ENCODE results near the gene SYCE1.
"Not testable (repeated sequence)": the region's sequence is repeated elsewhere in the genome, so short reads cannot be mapped to it uniquely, and the experiment has no call there.

SYCE1 gene

GRCh38 chr10:133523631-133524203, 41.7 kb downstream of the SYCE1 start:
- TF ChIP-seq TAF1 (IDR thresholded peaks at IDR 0.05; ENCODE audit: borderline replicate concordance, low read depth, low read length) (no peak), POLR2A (IDR thresholded peaks at IDR 0.05; ENCODE audit: low read depth, low read length) (no peak), POLR2AphosphoS5 (IDR thresholded peaks at IDR 0.05; ENCODE audit: low read depth, low read length) (no peak)
- FAIRE-seq (no peak), DNase-seq (ENCODE audit: insufficient read length) (no peak)

- DNase-seq (ENCODE audit: insufficient read length) (peak; percentile 78), FAIRE-seq (peak; percentile 66)
- TF ChIP-seq POLR2A (IDR thresholded peaks at IDR 0.05; ENCODE audit: low read depth, low read length): no peak
These were observed 45.1 kb downstream of the SYCE1 start for GRCh38 chr10:133520193-133520738.

- not testable (repeated sequence) for DNase-seq (ENCODE audit: insufficient read length)
These were observed 46.9 kb downstream of the SYCE1 start for GRCh38 chr10:133518517-133518916.

GRCh38 chr10:133516057-133516456, 49.3 kb downstream of the SYCE1 start:
- no peak for TF ChIP-seq POLR2A (IDR thresholded peaks at IDR 0.05; ENCODE audit: low read depth, low read length)
- TF ChIP-seq TAF1 (IDR thresholded peaks at IDR 0.05; ENCODE audit: borderline replicate concordance, low read depth, low read length): no peak
- no peak for TF ChIP-seq POLR2AphosphoS5 (IDR thresholded peaks at IDR 0.05; ENCODE audit: low read depth, low read length)
- DNase-seq (ENCODE audit: insufficient read length): no peak
- FAIRE-seq: no peak

More at GRCh38 chr10:133518517-133518916, 46.9 kb downstream of the SYCE1 start:
- FAIRE-seq: not testable (repeated sequence)

GRCh38 chr10:133515471-133515870, 49.9 kb downstream of the SYCE1 start:
- TF ChIP-seq POLR2A (IDR thresholded peaks at IDR 0.05; ENCODE audit: low read depth, low read length) (no peak), TAF1 (IDR thresholded peaks at IDR 0.05; ENCODE audit: borderline replicate concordance, low read depth, low read length) (no peak), POLR2AphosphoS5 (IDR thresholded peaks at IDR 0.05; ENCODE audit: low read depth, low read length) (no peak)
- FAIRE-seq (no peak), DNase-seq (ENCODE audit: insufficient read length) (no peak)

- no peak for TF ChIP-seq POLR2AphosphoS5 (IDR thresholded peaks at IDR 0.05; ENCODE audit: low read depth, low read length)
- no peak for TF ChIP-seq TAF1 (IDR thresholded peaks at IDR 0.05; ENCODE audit: borderline replicate concordance, low read depth, low read length)
- FAIRE-seq (no peak), DNase-seq (ENCODE audit: insufficient read length) (no peak)
These were observed 53.4 kb downstream of the SYCE1 start for GRCh38 chr10:133511907-133512528.

GRCh38 chr10:133511408-133511807, 54.0 kb downstream of the SYCE1 start:
- DNase-seq (ENCODE audit: insufficient read length): no peak
- FAIRE-seq: no peak
- no peak for TF ChIP-seq POLR2A (IDR thresholded peaks at IDR 0.05; ENCODE audit: low read depth, low read length)
- TF ChIP-seq POLR2AphosphoS5 (IDR thresholded peaks at IDR 0.05; ENCODE audit: low read depth, low read length): no peak
- TF ChIP-seq TAF1 (IDR thresholded peaks at IDR 0.05; ENCODE audit: borderline replicate concordance, low read depth, low read length): no peak

- TF ChIP-seq POLR2A (IDR thresholded peaks at IDR 0.05; ENCODE audit: low read depth, low read length) (no peak), TAF1 (IDR thresholded peaks at IDR 0.05; ENCODE audit: borderline replicate concordance, low read depth, low read length) (no peak), POLR2AphosphoS5 (IDR thresholded peaks at IDR 0.05; ENCODE audit: low read depth, low read length) (no peak)
- FAIRE-seq (no peak), DNase-seq (ENCODE audit: insufficient read length) (no peak)
These were observed 55.7 kb downstream of the SYCE1 start for GRCh38 chr10:133509700-133510099.
